HCT116 (cell line): ENCODE data around the gene CDK4. TPM values are rescaled to one million over a fixed set of nuclear protein-coding genes. Genes with fewer than 3 reads are reported as not detected.

ENCODE experiments used
- ATAC-seq: fragments of 200-7000 bp; cut with Tn5 transposase; 2 replicates; pipeline ENCODE4 v1.9.1; 2020; ENCODE audit warnings: mild to moderate bottlenecking, moderate library complexity
- BruUV-seq: library from RNA; stranded (reverse); fragments of 400-500 nt; replicated peaks from 2 replicates; lab custom pipeline; 2021; lab: Mats Ljungman, UMichigan
- CTCF ChIA-PET: fragments of 300-600 bp; sonication (Branson Sonifier 250); formaldehyde crosslinking; loops from one replicate; lab custom pipeline; 2021; ENCODE audit warnings: antibody characterized with exemption; lab: Charles Lee
- POLR2A ChIA-PET: fragments of 300-600, 350-600 bp; sonication (Branson Sonifier 250); formaldehyde crosslinking; loops from one replicate; lab custom pipeline; 2021; ENCODE audit warnings: antibody characterized with exemption; lab: Charles Lee
- RAD21 ChIA-PET, 2 experiments: fragments of 300-600 bp; sonication (Branson Sonifier 250); formaldehyde crosslinking; loops; one replicate each; lab custom pipeline; 2023; ENCODE audit warnings: low total read pairs in 2 of 2; ENCODE audit not compliant: uncharacterized antibody in 2 of 2, unreplicated experiment in 2 of 2, low non-redundant PET in 1 of 2; lab: Charles Lee
- DNase-seq: peaks from one replicate; pipeline ENCODE4 v3.0.0-alpha.2; 2010; ENCODE audit warnings: low read depth, low spot score
- H2AFZ ChIP-seq: fragments of 200-600 bp; shearing (Covaris generic), sonication (generic); 2 replicates; pipeline ENCODE4 v1.6.1; 2017; ENCODE audit warnings: low read depth, mixed run types, mixed read lengths, antibody characterized with exemption, low read length; ENCODE audit not compliant: poor library complexity, severe bottlenecking
- H3K27ac ChIP-seq: 2 replicates; pipeline ENCODE4 v1.5.1; 2012; ENCODE audit warnings: low read depth, low read length
- H3K27me3 ChIP-seq: fragments of 200-600 bp; sonication (generic); 2 replicates; pipeline ENCODE4 v1.6.1; 2016; ENCODE audit warnings: mixed run types, low read length, mixed read lengths; ENCODE audit not compliant: insufficient read depth
- H3K36me3 ChIP-seq, 2 experiments: fragments of 200-500 bp in 1 of 2; fragments of 200-600 bp in 1 of 2; sonication (Bioruptor generic) in 1 of 2; sonication (generic) in 1 of 2; 2 replicates each; pipeline versions ENCODE4 v1.5.1 to v1.6.1; 2014 to 2016; ENCODE audit warnings: low read length in 2 of 2, inconsistent platforms in 1 of 2, mixed read lengths in 1 of 2, mixed run types in 1 of 2; ENCODE audit not compliant: insufficient read depth in 2 of 2, control insufficient read depth in 1 of 2
- H3K4me1 ChIP-seq, 2 experiments: fragments of 200-600 bp in 1 of 2; sonication (generic) in 1 of 2; 2 replicates each; pipeline versions ENCODE4 v1.5.1 to v1.6.1; 2012 to 2017; ENCODE audit warnings: low read length in 2 of 2, inconsistent platforms in 1 of 2, mild to moderate bottlenecking in 1 of 2, mixed read lengths in 1 of 2, mixed run types in 1 of 2, moderate library complexity in 1 of 2; ENCODE audit not compliant: insufficient read depth in 2 of 2, control insufficient read depth in 1 of 2
- H3K4me2 ChIP-seq: fragments of 200-600 bp; sonication (generic); 2 replicates; pipeline ENCODE4 v1.6.1; 2017; ENCODE audit warnings: mixed run types, low read length, mixed read lengths
- H3K4me3 ChIP-seq, 2 experiments: fragments of 200-600 bp in 1 of 2; sonication (generic) in 1 of 2; replicated peaks in 1 of 2; 2 replicates each; pipeline ENCODE4 v1.5.1; 2011 to 2016; ENCODE audit warnings: low read length in 2 of 2, control low read depth in 1 of 2, low read depth in 1 of 2, mild to moderate bottlenecking in 1 of 2, mixed read lengths in 1 of 2, mixed run types in 1 of 2
- H3K79me2 ChIP-seq: fragments of 200-600 bp; sonication (generic); 2 replicates; pipeline ENCODE4 v1.6.1; 2017; ENCODE audit warnings: mild to moderate bottlenecking, mixed run types, low read length, moderate library complexity, mixed read lengths; ENCODE audit not compliant: insufficient read depth
- H3K9ac ChIP-seq: fragments of 200-600 bp; sonication (generic); 2 replicates; pipeline ENCODE4 v1.6.1; 2016; ENCODE audit warnings: low read length, mixed read lengths
- H3K9me2 ChIP-seq: fragments of 200-600 bp; sonication (generic), shearing (Covaris generic); 2 replicates; pipeline ENCODE4 v1.6.1; 2017; ENCODE audit warnings: mixed run types, mild to moderate bottlenecking, moderate library complexity; ENCODE audit not compliant: insufficient read depth
- H3K9me3 ChIP-seq, 2 experiments: fragments of 200-500 bp in 1 of 2; fragments of 200-600 bp in 1 of 2; sonication (Bioruptor generic) in 1 of 2; sonication (generic) in 1 of 2; 2 replicates each; pipeline ENCODE4 v1.6.1; 2014 to 2017; ENCODE audit warnings: low read length in 2 of 2, mixed read lengths in 2 of 2, inconsistent platforms in 1 of 2, low read depth in 1 of 2, mild to moderate bottlenecking in 1 of 2, mixed run types in 1 of 2, moderate library complexity in 1 of 2; ENCODE audit not compliant: control insufficient read depth in 1 of 2, insufficient read depth in 1 of 2
- H4K20me1 ChIP-seq: fragments of 200-600 bp; sonication (generic), shearing (Covaris generic); 2 replicates; pipeline ENCODE4 v1.6.1; 2017; ENCODE audit warnings: mixed run types, mild to moderate bottlenecking, moderate library complexity; ENCODE audit not compliant: insufficient read depth
- CEBPB ChIP-seq: IDR thresholded peaks from 2 replicates; pipeline ENCODE4 v1.6.1; 2012; ENCODE audit warnings: low read depth
- CTCF ChIP-seq, 3 experiments: fragments of 200-600 bp in 1 of 3; sonication (generic) in 1 of 3; IDR thresholded peaks in 2 of 3; conservative IDR thresholded peaks in 1 of 3; 2 replicates each; pipeline ENCODE4 v1.5.1; 2012 to 2017; ENCODE audit warnings: low read depth in 2 of 3, low read length in 2 of 3, antibody characterized with exemption in 1 of 3, borderline replicate concordance in 1 of 3, control low read depth in 1 of 3, mild to moderate bottlenecking in 1 of 3, mixed read lengths in 1 of 3, mixed run types in 1 of 3, moderate library complexity in 1 of 3; ENCODE audit not compliant: insufficient read depth in 1 of 3
- EGR1 ChIP-seq: IDR thresholded peaks from 2 replicates; pipeline ENCODE4 v1.6.1; 2012; ENCODE audit warnings: low read depth
- EZH2 ChIP-seq: fragments of 200-600 bp; sonication (generic); IDR thresholded peaks from 2 replicates; pipeline ENCODE4 v1.6.1; 2017; ENCODE audit warnings: antibody characterized with exemption, mixed run types
- POLR2A ChIP-seq: IDR thresholded peaks from 2 replicates; pipeline ENCODE4 v1.7.0; 2011; ENCODE audit warnings: borderline replicate concordance; ENCODE audit not compliant: insufficient read depth, insufficient read length; ENCODE audit errors: extremely low read depth
- RAD21 ChIP-seq: IDR thresholded peaks from 2 replicates; pipeline ENCODE4 v1.6.1; 2012; ENCODE audit warnings: low read depth, mild to moderate bottlenecking
- SIN3A ChIP-seq: IDR thresholded peaks from 2 replicates; pipeline ENCODE4 v1.6.1; 2012; ENCODE audit warnings: low read depth
- SP1 ChIP-seq: IDR thresholded peaks from 2 replicates; pipeline ENCODE4 v1.6.1; 2012; ENCODE audit warnings: low read depth
- TCF7L2 ChIP-seq: IDR thresholded peaks from 2 replicates; pipeline ENCODE4 v1.7.0; 2011; ENCODE audit warnings: borderline replicate concordance, inconsistent platforms; ENCODE audit not compliant: insufficient read depth, insufficient read length; ENCODE audit errors: extremely low read depth
- ZBTB33 ChIP-seq: IDR thresholded peaks from 2 replicates; pipeline ENCODE4 v1.6.1; 2011; ENCODE audit warnings: mild to moderate bottlenecking, low read length, moderate library complexity; ENCODE audit not compliant: insufficient replicate concordance; ENCODE audit errors: extremely low read depth
- ZFX ChIP-seq: fragments of 450-650 bp; IDR thresholded peaks from 2 replicates; pipeline ENCODE4 v1.6.1; 2017
- ZNF274 ChIP-seq: fragments of 200-500 bp; sonication (Bioruptor generic); IDR thresholded peaks from 2 replicates; pipeline ENCODE4 v1.6.1; 2014; ENCODE audit warnings: mild to moderate bottlenecking, low read depth, low read length, inconsistent platforms
- intact Hi-C: fragments of 100-400 bp; cut with micrococcal nuclease; formaldehyde crosslinking; loops from 2 replicates; pipeline ENCODE4 v1.10.0; 2022
- total RNA-seq: library from RNA; stranded (reverse); gene quantifications from one replicate; pipeline ENCODE4 v1.2.1, GENCODE V29; 2021; ENCODE audit not compliant: unreplicated experiment

Gene CDK4
- total RNA-seq, 1 experiment from 2014 or later, result 206 TPM

GRCh38 chr12:57761391-57761998 lies 9.4 kb upstream of the CDK4 start (continued):
- TF ChIP-seq ZBTB33 (no peak), SP1 (no peak), TCF7L2 (no peak), CEBPB (no peak)

GRCh38 chr12:57760347-57760982 lies 8.4 kb upstream of the CDK4 start:
- ChIA-PET POLR2A (no interaction called here), CTCF (no interaction called here), RAD21 (no interaction called here)
- DNase-seq (no peak), ATAC-seq (no peak)
- H2AFZ ChIP-seq, result no peak overlapping the region
- BruUV-seq, result no TSS peak
- intact Hi-C loops, result no loop called here
- no peaks in the 10 kb centered on the region for H3K27me3 ChIP-seq
- H3K4me2 ChIP-seq, result no peak overlapping the region
- H3K9me2 ChIP-seq, result no peaks in the 10 kb centered on the region
- no peak overlapping the region for H3K27ac ChIP-seq
- H3K4me3 ChIP-seq, result no peak overlapping the region
- no peaks in the 10 kb centered on the region for H3K9me3 ChIP-seq
- H3K79me2 ChIP-seq, result no peaks in the 10 kb centered on the region
- TF ChIP-seq POLR2A (no peak), SP1 (no peak), ZFX (no peak), CEBPB (no peak), SIN3A (no peak), CTCF (IDR thresholded peaks at IDR 0.05 in 2 of 3, conservative IDR thresholded peaks at IDR 0.05 in 1 of 3; ENCODE audit: borderline replicate concordance in 1 of 3, insufficient read depth in 1 of 3, low read depth in 2 of 3, low read length in 2 of 3) (no peak), EZH2 (no peak), EGR1 (no peak), ZNF274 (no peak), RAD21 (no peak)
- H3K9ac ChIP-seq, result no peak overlapping the region
- no peaks in the 10 kb centered on the region for H4K20me1 ChIP-seq
- peaks cover 6 to 28% of the 10 kb centered on the region in 2 experiments; a peak in 3 of 4 replicates for H3K4me1 ChIP-seq
- H3K36me3 ChIP-seq, result peaks cover 0 to 7% of the 10 kb centered on the region in 2 experiments; a peak in 2 of 4 replicates
